Activated CD4-positive, CD25-positive, alpha-beta regulatory T cell treated with anti-CD3 and anti-CD28 coated beads, Interleukin-2, amount 50 U/mL, for 24 hours (primary cell): ENCODE data around the gene CLTC.
A peak's percentile ranks its signal among the peaks of the same experiment; 100 is the strongest.
"Not testable (repeated sequence)": the region's sequence is repeated elsewhere in the genome, so short reads cannot be mapped to it uniquely, and the experiment has no call there.

Source experiments
- ATAC-seq, 2 donors: fragments of 150-1000 bp; cut with Tn5 transposase; one replicate each; pipeline ENCODE4 v1.10.0; 2021; ENCODE audit warnings: mild to moderate bottlenecking in 1 of 2, moderate library complexity in 1 of 2

CLTC gene

GRCh38 chr17:59619298-59620063 lies at the start of gene CLTC:
TSS of gene CLTC (plus strand) at chr17:59619895. CDS start at chr17:59620132, 237 bp downstream.
- peak; percentile 88 to 90 for ATAC-seq

- peak; percentile 38 to 41 for ATAC-seq
Measured at GRCh38 chr17:59572301-59572924, 47.3 kb upstream of the CLTC start.

GRCh38 chr17:59584168-59584567 lies 35.5 kb upstream of the CLTC start:
- not testable (repeated sequence) for ATAC-seq

DNA sequence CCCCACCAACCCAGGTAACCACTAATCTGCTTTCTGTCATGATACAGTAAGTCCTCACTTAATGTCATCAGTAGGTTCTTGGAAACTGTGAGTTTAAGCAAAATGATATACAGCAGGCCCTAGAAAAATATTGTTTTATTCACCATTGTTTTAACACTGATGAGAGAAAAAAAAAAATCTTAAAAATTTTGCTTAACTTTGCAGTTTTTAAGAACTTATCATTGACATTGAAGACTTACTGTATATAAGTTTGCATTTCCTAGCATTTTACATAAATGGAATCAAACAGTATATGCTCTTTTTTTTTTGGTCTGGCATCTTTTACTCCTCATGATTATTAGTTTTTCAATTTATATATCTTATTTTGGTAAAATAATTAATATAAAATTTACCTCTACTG lies 19.5 kb upstream of the CLTC start:
- ATAC-seq, result no peak

DNA sequence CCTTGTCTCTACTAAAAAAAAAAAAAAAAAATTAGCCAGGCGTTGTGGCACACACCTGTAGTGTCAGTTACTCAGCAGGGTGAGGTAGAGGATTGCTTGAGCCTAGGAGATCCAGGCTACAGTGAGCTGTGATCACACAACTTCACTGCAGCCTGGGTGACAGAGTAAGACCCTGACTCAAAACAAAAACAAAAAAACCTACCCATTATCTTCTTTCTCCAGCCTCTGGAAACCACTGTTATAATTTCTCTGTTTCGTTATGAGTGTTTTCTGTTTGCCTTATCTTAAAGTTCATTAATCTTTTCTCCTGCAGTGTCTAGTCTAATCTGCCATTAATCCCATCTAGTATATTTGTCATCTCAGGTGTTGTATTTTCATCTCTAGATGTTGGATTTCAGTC lies 18.6 kb upstream of the CLTC start:
- peak; percentile 84 to 92 for ATAC-seq

- ATAC-seq, result no peak
Measured at GRCh38 chr17:59607061-59607460, 12.6 kb upstream of the CLTC start.

- ATAC-seq, result no peak
Measured at GRCh38 chr17:59607817-59608403, 11.8 kb upstream of the CLTC start.

- no peak for ATAC-seq
Measured at GRCh38 chr17:59611503-59611902, 8.2 kb upstream of the CLTC start.

DNA sequence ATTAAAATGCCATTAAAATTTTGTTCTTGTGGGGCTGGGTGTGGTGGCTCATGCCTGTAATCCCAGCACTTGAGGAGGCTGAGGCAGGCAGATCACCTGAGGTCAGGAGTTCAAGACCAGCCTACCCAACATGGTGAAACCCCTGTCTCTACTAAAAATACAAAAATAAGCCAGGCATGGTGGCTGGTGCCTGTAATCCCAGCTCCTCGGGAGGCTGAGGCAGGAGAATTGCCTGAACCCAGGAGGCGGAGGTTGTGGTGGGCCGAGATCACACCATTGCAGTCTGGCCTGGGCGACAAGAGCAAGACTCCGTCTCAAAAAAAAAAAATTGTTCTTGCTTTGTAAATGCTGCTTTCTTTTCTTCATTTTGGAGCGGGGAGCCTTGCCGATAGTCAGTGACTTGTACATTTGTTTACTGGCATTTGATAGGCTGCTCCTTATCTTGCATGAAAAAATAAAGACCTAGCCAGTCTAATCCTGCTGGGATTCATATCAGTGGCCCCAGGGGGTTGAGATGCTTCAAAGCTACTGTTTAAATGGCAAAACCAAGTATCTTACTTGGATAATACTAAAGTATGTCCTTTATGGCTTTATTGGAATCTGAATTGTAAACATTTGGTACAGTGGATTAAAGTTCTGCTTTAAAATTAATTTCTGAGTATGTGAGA lies 3.3 kb upstream of the CLTC start:
- ATAC-seq, result no peak

GRCh38 chr17:59617156-59617732 lies 2.5 kb upstream of the CLTC start:
- ATAC-seq, result peak; percentile 14 to 28

- no peak for ATAC-seq
Measured at GRCh38 chr17:59619035-59619297, 729 bp upstream of the CLTC start.

DNA sequence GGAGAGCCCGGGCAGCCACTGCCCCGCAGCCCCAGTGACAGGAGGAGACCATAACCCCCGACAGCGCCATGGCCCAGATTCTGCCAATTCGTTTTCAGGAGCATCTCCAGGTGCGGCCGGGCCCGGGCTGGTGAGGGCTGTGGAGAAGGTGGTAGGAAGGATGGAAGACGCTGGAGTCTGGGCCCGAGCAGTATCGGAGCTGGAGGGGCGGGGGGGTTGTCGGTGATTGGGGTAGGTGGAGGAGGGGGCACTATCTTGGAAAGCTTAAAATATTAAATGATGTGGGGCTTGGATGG lies 317 bp downstream of the CLTC start:
- ATAC-seq, result no peak

DNA sequence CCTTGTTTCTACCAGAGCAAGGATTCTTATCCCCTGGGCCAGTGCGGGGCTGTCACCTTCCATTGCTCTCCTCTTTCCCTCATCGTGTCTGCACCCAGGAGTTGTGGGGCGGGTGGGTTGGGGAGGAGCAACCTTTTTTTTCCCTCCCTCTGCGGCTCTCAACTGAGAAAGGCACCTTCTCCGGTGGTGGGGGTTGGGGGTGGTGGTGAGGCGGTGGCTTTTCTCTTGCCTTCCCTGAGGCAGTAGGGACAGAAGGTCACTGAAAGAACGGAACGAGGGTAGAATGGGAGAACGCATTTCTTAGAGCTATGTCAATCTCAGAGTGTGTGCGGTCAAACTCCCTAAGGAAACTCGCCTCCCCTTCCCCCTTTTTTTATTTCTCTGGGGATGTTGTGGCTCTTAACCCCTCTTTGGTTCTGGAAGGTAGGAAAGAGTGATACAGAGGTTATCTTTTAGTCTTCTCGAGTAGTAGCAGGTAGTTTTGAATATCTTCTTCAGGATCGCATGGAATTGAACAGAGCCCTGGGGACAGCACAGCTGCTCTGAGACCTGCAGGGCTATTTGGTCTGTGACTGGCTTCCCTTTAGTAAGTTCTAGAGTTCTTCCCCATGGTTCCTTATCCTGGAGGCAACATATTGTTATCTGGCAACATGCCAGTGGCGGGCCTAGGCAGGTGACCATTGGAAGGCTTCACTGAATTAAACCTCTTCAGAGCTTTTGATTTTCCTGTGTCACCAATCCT lies 994 bp downstream of the CLTC start:
- ATAC-seq, result no peak

DNA sequence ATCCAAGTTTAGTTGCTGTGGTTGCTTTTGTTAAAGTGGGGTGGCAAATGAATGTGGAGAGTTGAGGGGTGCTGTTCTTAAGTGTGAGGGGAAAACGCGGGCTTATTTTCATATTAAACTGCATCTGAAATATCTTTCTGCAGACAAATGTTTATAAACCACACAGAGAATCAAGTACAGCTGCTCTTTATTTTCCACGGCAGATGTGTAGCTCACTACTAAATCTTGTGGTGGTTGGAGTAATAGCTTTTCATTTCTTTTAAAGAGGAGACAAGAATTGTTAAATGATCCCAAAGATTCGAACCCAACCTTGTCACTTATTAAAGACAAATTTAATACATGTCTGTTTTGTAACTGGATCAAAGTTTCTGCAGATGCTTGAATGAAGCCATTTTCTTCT lies 2.1 kb downstream of the CLTC start:
- ATAC-seq, result no peak

- ATAC-seq, result no peak
Measured at GRCh38 chr17:59623151-59623550, 3.5 kb downstream of the CLTC start.

DNA sequence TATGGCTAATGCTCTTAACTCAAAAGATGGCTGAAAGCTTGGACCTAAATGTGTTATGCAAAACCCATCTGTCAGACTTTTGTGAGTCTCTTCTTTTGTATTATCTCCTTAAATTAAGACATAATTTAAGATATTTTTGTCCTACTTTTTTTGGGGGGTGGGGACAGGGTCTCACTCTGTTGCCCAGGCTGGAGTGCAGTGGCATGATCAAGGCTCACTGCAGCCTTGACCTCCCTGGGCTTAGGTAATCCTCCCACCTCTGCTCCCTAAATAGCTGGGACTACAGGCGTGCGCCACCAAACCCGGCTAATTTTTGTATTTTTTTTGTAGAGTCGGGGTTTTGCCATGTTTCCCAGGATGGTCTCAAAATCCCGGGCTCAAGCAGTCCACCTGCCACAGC lies 7.1 kb downstream of the CLTC start:
- ATAC-seq, result no peak

DNA sequence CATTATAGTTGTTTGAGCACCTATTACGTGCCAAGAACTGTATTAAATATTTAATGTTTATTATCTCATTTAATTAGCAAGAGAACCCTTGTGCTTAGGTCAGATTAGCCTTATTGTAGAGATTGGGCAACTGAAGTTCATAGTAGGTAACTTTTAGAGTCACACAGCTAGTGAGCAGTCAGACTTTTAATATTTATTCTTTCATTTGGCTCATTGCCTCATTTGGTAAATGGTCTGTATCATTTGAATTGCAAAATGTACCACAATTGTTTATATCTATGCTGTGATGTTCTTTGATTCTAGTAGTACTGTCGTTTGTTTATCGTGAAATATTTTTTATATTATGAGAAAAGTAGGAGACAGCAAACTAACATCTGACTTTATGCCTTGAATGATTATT lies 7.6 kb downstream of the CLTC start:
- no peak for ATAC-seq

- ATAC-seq, result no peak
Measured at GRCh38 chr17:59627770-59628171, 8.1 kb downstream of the CLTC start.

DNA sequence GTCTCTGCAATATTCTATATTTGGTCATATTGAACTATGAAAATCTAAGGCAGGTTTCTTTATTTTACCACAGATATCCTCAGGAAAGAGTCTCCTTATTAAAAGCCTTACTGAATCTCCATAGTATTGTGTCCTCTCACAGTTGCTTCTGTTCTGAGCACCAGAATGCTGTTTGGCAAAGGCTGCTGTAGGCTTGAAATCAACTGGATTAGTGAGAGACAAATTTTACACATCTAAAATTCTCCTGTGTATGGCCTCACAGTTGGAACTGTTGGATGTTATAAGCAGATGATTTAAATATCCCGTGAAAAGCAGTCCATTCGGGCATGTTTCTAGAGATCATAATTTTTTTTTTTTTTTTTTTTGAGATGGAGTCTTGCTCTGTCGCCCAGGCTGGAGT lies 9.5 kb downstream of the CLTC start:
- no peak for ATAC-seq

GRCh38 chr17:59631276-59631675 lies 11.6 kb downstream of the CLTC start:
- no peak for ATAC-seq

DNA sequence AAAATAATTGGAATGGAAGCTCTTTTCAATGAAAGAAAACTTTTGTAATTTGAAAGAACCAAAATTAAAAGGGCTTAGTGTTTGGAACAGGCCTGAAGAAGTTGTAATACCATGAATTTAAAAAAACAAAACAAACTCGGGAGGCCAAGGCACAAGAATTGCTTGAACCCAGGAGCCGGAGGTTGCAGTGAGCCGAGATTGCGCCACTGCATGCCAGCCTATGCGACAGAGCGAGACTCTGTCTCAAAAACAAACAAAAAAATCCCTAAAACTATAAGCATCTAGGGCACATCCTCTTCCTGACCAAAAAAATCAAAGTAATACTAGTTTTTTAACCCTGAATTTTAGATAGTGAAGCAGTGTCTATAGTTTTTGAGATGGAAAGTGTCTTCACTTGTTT lies 12.7 kb downstream of the CLTC start:
- ATAC-seq, result no peak

DNA sequence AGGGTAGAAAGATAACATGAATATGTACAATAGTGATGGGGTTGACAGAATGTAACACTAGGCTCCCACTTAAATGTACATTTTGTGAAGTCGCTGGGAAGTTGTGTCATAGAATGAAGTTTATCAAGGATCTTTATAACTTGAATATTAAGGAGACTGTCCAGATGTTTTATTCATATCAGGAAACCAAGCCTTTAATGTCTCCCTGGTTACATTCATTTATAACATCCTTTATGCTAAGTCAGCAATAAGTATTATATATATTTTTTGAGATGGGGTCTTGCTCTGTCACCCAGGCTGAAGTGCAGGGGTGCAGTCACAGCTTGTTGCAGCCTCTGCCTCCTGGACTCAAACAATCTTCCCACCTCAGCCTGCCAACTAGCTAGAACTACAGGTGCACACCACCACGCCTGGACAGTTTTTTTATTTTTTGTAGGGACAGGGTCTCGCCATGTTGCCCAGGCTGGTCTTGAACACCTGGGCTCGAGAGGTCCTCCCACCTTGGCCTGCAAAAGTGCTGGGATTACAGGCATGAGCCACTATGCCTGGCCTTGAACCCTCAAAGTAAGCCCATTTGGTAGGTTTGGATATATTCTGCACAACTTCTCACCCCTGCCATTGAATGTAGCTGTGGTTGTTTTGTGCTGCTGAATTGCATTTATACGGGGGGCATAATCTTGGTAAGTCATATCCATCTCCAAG lies 14.1 kb downstream of the CLTC start:
- no peak for ATAC-seq
